Skeletal muscle tissue (tissue), 4 donors: ENCODE measurements around the gene C2CD4C. TPM values are rescaled to one million over a fixed set of nuclear protein-coding genes. Genes with fewer than 3 reads are reported as not detected.
"Not testable (repeated sequence)": the region's sequence is repeated elsewhere in the genome, so short reads cannot be mapped to it uniquely, and the experiment has no call there.

Experiments used
- H3K27ac ChIP-seq: one replicate; pipeline ENCODE4 v1.7.0; 2013; ENCODE audit warnings: mild to moderate bottlenecking, low read depth, low read length, inconsistent platforms
- H3K27me3 ChIP-seq, 3 donors: one replicate each; pipeline ENCODE4 v1.7.0; 2013; ENCODE audit warnings: low read length in 3 of 3; ENCODE audit not compliant: control insufficient read depth in 3 of 3, insufficient read depth in 3 of 3
- H3K36me3 ChIP-seq, 3 donors: one replicate each; pipeline ENCODE4 v1.7.0; 2013; ENCODE audit warnings: low read length in 3 of 3; ENCODE audit not compliant: control insufficient read depth in 3 of 3, insufficient read depth in 3 of 3
- H3K4me1 ChIP-seq, 3 donors: one replicate each; pipeline ENCODE4 v1.7.0; 2013; ENCODE audit warnings: low read length in 3 of 3, mild to moderate bottlenecking in 3 of 3; ENCODE audit not compliant: control insufficient read depth in 3 of 3, insufficient read depth in 3 of 3
- H3K4me3 ChIP-seq, 3 donors: one replicate each; pipeline ENCODE4 v1.7.0; 2013; ENCODE audit warnings: low read length in 3 of 3
- H3K9ac ChIP-seq, 3 donors: one replicate each; pipeline ENCODE4 v1.7.0; 2013; ENCODE audit warnings: low read length in 3 of 3, mild to moderate bottlenecking in 3 of 3, moderate library complexity in 2 of 3, low read depth in 1 of 3
- H3K9me3 ChIP-seq, 3 donors: one replicate each; pipeline ENCODE4 v1.7.0; 2013; ENCODE audit warnings: low read length in 3 of 3; ENCODE audit not compliant: control insufficient read depth in 3 of 3
- total RNA-seq: library from RNA; depleted of rRNA; stranded (reverse); fragments of >200 nt; gene quantifications from one replicate; pipeline ENCODE4 v1.2.3, GENCODE V29; 2014
- donor health status: Osteomylitis.

C2CD4C gene
- total RNA-seq, 1 donor from 2014 or later: 0.52 TPM

DNA sequence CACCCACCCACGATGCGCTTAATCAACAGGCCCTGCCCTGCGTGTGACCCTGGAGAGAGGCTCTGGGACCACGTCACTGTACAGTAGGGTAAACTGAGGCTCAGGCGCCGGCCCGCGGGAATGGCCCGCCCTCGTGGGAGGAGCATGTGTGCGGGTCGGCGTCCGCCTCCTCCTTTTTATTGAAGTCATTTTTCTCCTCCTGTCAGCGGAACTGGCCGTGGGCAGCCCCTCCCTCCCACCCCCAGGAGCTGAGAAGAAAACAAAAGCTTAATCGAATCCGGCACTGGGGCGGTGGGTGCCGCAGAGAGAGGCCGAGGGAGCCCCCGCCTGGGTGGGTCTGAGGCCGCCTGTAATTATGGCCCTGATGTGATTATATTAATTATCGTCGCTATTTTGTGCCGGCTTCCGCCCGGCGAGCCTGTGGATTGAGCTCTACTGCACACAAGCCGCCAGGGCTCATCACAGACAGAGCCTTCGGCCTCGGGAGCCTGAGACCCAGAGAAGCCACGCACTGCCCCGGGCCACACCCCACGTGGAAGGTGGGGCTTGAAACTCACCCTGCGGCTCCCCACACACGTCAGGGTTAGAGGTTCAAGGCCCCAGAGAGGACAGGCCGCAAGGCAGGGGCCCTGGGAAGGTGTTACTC, 7.0 kb downstream of the C2CD4C start:
- Histone ChIP-seq H3K4me3 (no peak overlapping the region), H3K4me1 (no peaks in the 10 kb centered on the region), H3K36me3 (no peaks in the 10 kb centered on the region), H3K9me3 (no peaks in the 10 kb centered on the region), H3K9ac (no peak overlapping the region), H3K27ac (no peak overlapping the region), H3K27me3 (peaks cover 29 to 56% (median 47%) of the 10 kb centered on the region in 3 donors)

DNA sequence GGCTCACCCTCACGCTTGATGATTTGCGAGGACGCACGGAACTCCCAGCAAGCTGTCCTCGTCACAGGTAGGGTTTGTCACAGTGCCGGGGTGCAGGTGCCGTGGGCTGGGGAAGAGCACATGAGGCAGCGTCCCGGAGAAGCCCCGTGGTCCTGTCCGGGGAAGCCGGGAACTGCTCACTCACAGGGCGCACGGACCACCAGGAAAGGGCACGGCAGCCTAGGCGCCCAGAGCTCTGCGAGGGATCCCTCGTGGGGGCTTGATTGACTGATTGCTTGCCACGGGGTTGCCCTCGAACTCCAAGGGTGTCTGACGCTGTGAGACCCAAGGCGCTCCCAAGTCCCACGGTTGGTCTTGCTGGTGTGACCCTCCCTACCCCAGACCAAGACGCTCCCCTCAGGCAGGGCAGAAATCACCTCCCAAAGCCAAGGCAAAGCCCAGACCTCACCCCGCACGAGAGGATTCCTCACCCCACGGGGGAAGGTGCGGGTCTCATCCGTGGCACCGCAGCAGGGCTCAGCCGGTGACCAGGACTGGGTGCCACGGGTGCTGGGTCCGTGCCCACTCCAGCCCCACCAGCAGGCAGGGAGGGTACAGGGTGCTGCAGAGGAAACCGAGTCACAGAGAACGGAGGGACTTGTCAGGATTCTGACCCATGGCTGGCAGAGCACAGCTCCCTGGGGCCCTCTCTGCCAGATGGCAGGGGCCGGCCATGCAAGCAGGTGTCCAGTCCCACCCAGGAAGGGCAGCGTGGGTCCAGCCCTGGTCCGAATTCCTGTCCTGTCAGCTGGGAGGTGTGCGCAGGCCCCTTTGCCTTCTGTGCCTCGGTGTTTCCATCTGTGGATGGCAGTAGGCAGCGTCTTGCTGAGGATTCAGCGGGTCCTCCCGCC, 7.7 kb downstream of the C2CD4C start:
- H3K4me1 ChIP-seq: no peaks in the 10 kb centered on the region
- H3K36me3 ChIP-seq: no peaks in the 10 kb centered on the region

DNA sequence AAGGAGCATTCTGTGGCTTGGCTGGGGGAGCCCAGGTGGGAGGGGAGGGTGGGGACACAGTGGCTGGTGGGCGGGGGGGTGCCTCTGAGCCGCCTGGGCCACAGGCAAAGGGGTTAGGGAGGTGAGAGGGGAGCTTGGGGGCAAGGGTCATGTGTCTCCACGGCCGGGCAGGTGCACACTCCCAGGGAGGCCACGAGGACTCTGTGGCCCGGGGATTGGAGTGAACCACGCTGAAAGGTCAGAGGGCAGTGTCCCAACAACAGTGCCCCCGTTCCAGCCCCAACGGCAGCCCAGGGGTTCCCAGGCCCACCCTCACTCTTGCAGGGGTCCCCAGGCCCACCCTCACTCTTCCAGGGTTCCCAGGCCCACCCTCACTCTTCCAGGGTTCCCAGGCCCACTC, 9.6 kb downstream of the C2CD4C start:
- Histone ChIP-seq H3K9ac (no peak overlapping the region), H3K4me1 (no peaks in the 10 kb centered on the region), H3K36me3 (no peaks in the 10 kb centered on the region), H3K27ac (no peak overlapping the region), H3K4me3 (no peak overlapping the region), H3K9me3 (no peaks in the 10 kb centered on the region), H3K27me3 (peaks cover 23 to 43% (median 31%) of the 10 kb centered on the region in 3 donors)

More for the DNA sequence above, 7.7 kb downstream of the C2CD4C start:
- Histone ChIP-seq H3K4me3 (no peak overlapping the region), H3K9ac (no peak overlapping the region), H3K27ac (no peak overlapping the region), H3K27me3 (peaks cover 29 to 53% (median 42%) of the 10 kb centered on the region in 3 donors), H3K9me3 (no peaks in the 10 kb centered on the region)

DNA sequence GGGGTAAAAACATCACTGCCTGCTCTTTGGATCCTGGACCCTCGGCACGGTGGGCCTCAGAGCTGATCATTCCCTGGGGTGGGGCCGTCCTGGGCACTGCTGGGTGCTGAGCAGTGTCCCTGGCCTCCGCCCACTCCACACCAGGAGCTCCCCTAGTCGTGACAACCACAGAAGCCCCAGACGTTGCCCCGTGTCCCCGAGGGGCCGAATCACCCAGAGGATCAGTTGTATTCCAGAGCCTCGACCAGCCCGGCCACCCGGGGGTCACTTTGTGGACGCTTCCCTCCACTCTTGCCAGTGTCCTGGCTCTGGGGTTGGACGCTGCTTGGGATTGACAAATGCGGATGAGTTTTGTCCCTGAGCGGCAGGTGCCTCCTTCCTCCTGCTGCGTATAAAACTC, 10.2 kb downstream of the C2CD4C start:
- Histone ChIP-seq H3K9me3 (no peaks in the 10 kb centered on the region), H3K27ac (no peak overlapping the region), H3K4me3 (no peak overlapping the region), H3K4me1 (no peaks in the 10 kb centered on the region), H3K36me3 (no peaks in the 10 kb centered on the region), H3K27me3 (peaks cover 23 to 43% (median 30%) of the 10 kb centered on the region in 3 donors), H3K9ac (no peak overlapping the region)

DNA sequence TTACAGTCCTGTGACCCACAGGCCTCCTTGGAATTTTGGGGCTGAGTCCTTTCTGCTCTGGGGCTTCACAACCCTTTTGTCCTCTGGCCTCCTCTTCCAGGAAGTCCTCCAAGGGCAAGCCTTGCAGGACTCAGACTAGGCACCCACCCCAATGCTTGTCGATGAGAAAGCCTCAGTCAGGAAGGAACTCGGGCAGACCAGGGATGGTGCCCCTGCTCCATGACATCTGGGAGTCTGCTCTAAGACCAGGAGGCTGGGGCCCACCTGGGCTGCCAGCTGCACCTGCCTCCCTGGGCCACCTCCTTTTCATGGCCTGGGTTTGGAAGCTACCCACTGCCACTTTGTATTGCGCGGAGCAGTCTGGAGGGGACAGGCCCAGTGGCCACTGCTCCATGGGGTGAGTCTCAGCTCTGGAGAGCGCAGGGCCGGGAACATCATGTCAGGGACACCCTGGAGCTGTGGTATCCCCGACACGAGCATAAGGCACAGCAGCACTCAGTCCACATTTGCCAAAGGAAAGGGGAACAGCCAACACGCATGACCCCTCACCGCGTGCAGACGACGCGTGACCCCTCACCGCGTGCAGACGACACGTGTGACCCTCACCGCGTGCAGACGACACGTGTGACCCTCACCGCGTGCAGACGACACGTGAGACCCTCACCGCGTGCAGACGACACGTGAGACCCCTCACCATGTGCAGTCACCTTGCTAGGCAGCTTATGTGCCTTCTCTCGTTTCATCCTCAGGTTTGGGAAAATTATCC, 10.8 kb downstream of the C2CD4C start:
- H3K4me3 ChIP-seq: no peak overlapping the region
- H3K27ac ChIP-seq: no peak overlapping the region
- no peak overlapping the region for H3K9ac ChIP-seq
- H3K36me3 ChIP-seq: no peaks in the 10 kb centered on the region
- H3K9me3 ChIP-seq: no peaks in the 10 kb centered on the region
- H3K4me1 ChIP-seq: no peaks in the 10 kb centered on the region
- H3K27me3 ChIP-seq: peaks cover 17 to 37% (median 24%) of the 10 kb centered on the region in 3 donors

DNA sequence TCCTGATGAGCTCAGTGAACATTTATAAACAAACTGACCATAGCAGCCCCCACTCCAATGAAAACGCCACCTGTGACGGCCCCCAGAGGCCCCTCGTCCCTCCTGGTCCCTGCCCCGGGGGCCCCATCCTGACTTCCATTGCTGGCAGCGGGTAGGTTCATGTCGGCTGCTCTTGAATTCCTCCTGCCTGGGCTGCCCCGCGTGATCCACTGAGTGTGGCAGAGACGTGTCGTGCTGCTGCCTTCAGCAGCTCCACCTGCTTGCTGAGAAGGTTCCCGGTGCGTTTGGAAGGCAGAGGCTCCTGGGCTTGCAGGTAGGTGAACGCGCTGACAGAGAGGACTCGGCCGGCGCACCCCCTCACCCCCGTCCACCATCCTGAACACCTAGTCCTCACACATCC, 11.6 kb downstream of the C2CD4C start:
- H3K36me3 ChIP-seq: no peaks in the 10 kb centered on the region
- peaks cover 11 to 29% (median 16%) of the 10 kb centered on the region in 3 donors for H3K27me3 ChIP-seq

DNA sequence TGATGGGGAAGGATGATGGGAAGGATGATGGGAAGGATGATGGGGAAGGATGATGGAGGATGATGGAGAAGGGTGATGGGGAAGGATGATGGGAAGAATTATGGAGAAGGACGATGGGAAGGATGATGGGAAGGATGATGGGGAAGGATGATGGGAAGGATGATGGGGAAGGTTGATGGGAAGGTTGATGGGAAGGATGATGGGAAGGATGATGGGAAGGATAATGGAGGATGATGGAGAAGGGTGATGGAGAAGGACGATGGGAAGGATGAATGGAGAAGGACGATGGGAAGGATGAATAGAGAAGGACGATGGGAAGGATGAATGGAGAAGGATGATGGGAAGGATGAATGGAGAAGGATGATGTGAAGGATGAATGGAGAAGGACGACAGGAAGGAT, 13.5 kb downstream of the C2CD4C start:
- Histone ChIP-seq H3K36me3 (no peaks in the 10 kb centered on the region), H3K4me3 (no peak overlapping the region), H3K27me3 (peaks cover 3 to 29% (median 11%) of the 10 kb centered on the region in 3 donors), H3K9me3 (no peaks in the 10 kb centered on the region), H3K9ac (no peak overlapping the region), H3K4me1 (no peaks in the 10 kb centered on the region), H3K27ac (no peak overlapping the region)

More for the DNA sequence above, 11.6 kb downstream of the C2CD4C start:
- Histone ChIP-seq H3K9me3 (no peaks in the 10 kb centered on the region), H3K9ac (no peak overlapping the region), H3K4me1 (no peaks in the 10 kb centered on the region), H3K27ac (no peak overlapping the region), H3K4me3 (no peak overlapping the region)

DNA sequence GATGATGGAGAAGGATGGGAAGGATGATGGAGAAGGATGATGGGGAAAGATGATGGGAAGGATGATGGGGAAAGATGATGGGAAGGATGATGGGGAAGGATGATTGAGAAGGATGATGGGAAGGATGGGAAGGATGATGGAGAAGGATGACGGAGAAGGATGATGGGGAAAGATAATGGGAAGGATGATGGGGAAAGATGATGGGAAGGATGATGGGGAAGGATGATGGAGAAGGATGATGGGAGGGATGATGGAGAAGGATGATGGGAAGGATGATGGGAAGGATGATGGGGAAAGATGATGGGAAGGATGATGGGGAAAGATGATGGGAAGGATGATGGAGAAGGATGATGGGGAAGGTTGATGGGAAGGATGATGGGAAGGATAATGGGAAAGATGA, 14.1 kb downstream of the C2CD4C start:
- H3K36me3 ChIP-seq, H3K9ac ChIP-seq, H3K4me3 ChIP-seq, H3K27ac ChIP-seq, H3K9me3 ChIP-seq, H3K4me1 ChIP-seq: not testable (repeated sequence)
- peaks cover 9 to 35% (median 18%) of the 10 kb centered on the region in 3 donors for H3K27me3 ChIP-seq

DNA sequence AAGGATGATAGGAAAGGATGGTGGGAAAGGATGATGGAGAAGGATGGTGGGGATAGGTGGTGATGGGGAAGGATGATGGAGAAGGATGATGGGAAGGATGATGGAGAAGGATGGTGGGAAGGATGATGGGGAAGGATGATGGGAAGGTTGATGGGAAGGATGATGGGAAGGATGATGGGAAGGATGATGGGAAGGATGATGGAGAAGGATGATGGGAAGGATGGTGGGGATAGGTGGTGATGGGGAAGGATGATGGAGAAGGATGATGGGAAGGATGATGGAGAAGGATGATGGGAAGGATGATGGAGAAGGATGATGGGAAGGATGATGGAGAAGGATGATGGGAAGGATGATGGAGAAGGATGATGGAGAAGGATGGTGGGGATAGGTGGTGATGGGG, 15.4 kb downstream of the C2CD4C start:
- not testable (repeated sequence) for H3K4me1 ChIP-seq, H3K9me3 ChIP-seq, H3K4me3 ChIP-seq, H3K9ac ChIP-seq, H3K36me3 ChIP-seq, H3K27ac ChIP-seq
- H3K27me3 ChIP-seq: peaks cover 17 to 40% (median 28%) of the 10 kb centered on the region in 3 donors
